Smooth muscle cell (in vitro differentiated cells): ENCODE data around the gene NUP153. TPM values are rescaled to one million over a fixed set of nuclear protein-coding genes. Genes with fewer than 3 reads are reported as not detected.
A peak's percentile ranks its signal among the peaks of the same experiment; 100 is the strongest.

Source experiments
- DNase-seq: peaks from one replicate; lab custom pipeline; 2025; ENCODE audit not compliant: unreplicated experiment; lab: John Stamatoyannopoulos, UW
- H2AFZ ChIP-seq: fragments of 200-600 bp; sonication (generic); 2 replicates; pipeline ENCODE4 v1.6.0; 2016; ENCODE audit warnings: antibody characterized with exemption, low read depth, mild to moderate bottlenecking
- H3F3A ChIP-seq: fragments of 200-600 bp; sonication (generic); 2 replicates; pipeline ENCODE4 v1.6.0; 2017; ENCODE audit warnings: antibody characterized with exemption, low read depth
- H3K27ac ChIP-seq: fragments of 200-600 bp; sonication (generic); 2 replicates; pipeline ENCODE4 v1.5.1; 2016; ENCODE audit warnings: low read depth, mild to moderate bottlenecking
- H3K27me3 ChIP-seq: fragments of 200-600 bp; sonication (generic); 2 replicates; pipeline ENCODE4 v1.6.1; 2016; ENCODE audit warnings: low read depth, mild to moderate bottlenecking
- H3K36me3 ChIP-seq: fragments of 200-600 bp; sonication (generic); 2 replicates; pipeline ENCODE4 v1.5.1; 2016; ENCODE audit warnings: low read depth
- H3K4me1 ChIP-seq: fragments of 200-600 bp; sonication (generic); 2 replicates; pipeline ENCODE4 v1.5.1; 2016; ENCODE audit warnings: low read depth
- H3K4me2 ChIP-seq: fragments of 200-600 bp; sonication (generic); 2 replicates; pipeline ENCODE4 v1.6.0; 2016; ENCODE audit warnings: mild to moderate bottlenecking
- H3K4me3 ChIP-seq: fragments of 200-600 bp; sonication (generic); 2 replicates; pipeline ENCODE4 v1.5.1; 2016; ENCODE audit warnings: mild to moderate bottlenecking
- H3K79me2 ChIP-seq: fragments of 200-600 bp; sonication (generic); 2 replicates; pipeline ENCODE4 v1.6.0; 2016; ENCODE audit warnings: low read depth, mild to moderate bottlenecking
- H3K9ac ChIP-seq: fragments of 200-600 bp; sonication (generic); 2 replicates; pipeline ENCODE4 v1.6.0; 2016; ENCODE audit warnings: low read depth
- H3K9me3 ChIP-seq: fragments of 200-600 bp; sonication (generic); replicated peaks from 2 replicates; pipeline ENCODE4 v1.5.1; 2016; ENCODE audit warnings: low read depth
- H4K20me1 ChIP-seq: fragments of 200-600 bp; sonication (generic); 2 replicates; pipeline ENCODE4 v1.6.0; 2016; ENCODE audit warnings: low read depth
- CTCF ChIP-seq: fragments of 200-600 bp; sonication (generic); IDR thresholded peaks from 2 replicates; pipeline ENCODE4 v1.5.1; 2017; ENCODE audit warnings: borderline replicate concordance, mild to moderate bottlenecking, antibody characterized with exemption; ENCODE audit not compliant: insufficient read depth, poor library complexity, severe bottlenecking
- WGBS: methylation state at CpG from one replicate; pipeline ENCODE4 v1.1.7; 2016; ENCODE audit warnings: low lambda C conversion rate; 5-methylcytosine and 5-hydroxymethylcytosine counted together
- polyA plus RNA-seq: library from polyadenylated mRNA; unstranded; fragments of >200 nt; fragmentation: Nextera tagmentation; extraction: Ambion mirVana; gene quantifications from 2 replicates; pipeline ENCODE4 v1.2.1, GENCODE V29; 2016
- total RNA-seq: library from RNA; depleted of rRNA; stranded (reverse); fragments of >200 nt; gene quantifications from 2 replicates; pipeline ENCODE4 v1.2.3, GENCODE V29; 2014

NUP153 gene
- total and polyA plus RNA-seq, 2 experiments from 2014 or later: 9.7 to 39.4 TPM

- H3K9me3 ChIP-seq: no peaks in the 10 kb centered on the region
- no peaks in the 10 kb centered on the region for H3K36me3 ChIP-seq
- no peaks in the 10 kb centered on the region for H4K20me1 ChIP-seq
- no peak for DNase-seq
- no peak overlapping the region for H2AFZ ChIP-seq
- peak overlapping the region; percentile 67 for H3K4me2 ChIP-seq
- no peak overlapping the region for H3K9ac ChIP-seq
- no peaks in the 10 kb centered on the region for H3K4me1 ChIP-seq
- H3K79me2 ChIP-seq: no peaks in the 10 kb centered on the region
- peak overlapping the region; percentile 74 for H3K27ac ChIP-seq
- no peak for TF ChIP-seq CTCF
- peaks cover 14% of the 10 kb centered on the region for H3F3A ChIP-seq
- H3K4me3 ChIP-seq: no peak overlapping the region
- no peaks in the 10 kb centered on the region for H3K27me3 ChIP-seq
Observed at GRCh38 chr6:17714177-17714576, 7.5 kb upstream of the NUP153 start.

DNA sequence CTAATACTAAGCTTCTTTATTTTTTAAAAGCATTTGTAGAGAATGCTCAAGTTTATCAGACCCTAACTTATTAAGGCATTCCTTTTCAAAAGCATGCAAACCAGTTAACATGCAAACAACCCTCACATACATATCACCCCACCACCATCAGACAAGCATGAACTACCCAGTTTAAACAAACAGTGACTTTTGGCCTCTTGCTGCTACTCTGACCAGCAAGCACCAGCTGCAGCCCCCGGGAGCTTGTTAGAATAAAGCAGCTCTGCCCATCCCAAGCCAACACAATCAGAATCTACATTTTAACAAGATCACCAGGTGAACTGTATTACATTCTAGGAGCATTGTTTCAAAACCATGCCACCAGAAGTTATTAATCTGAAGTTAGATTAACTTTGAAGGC, 5.9 kb upstream of the NUP153 start:
- no peak overlapping the region for H2AFZ ChIP-seq
- H3K4me3 ChIP-seq: no peak overlapping the region
- no peaks in the 10 kb centered on the region for H3K4me1 ChIP-seq
- H3K79me2 ChIP-seq: no peaks in the 10 kb centered on the region
- no peaks in the 10 kb centered on the region for H3K27me3 ChIP-seq
- no peak for DNase-seq
- peaks cover 14% of the 10 kb centered on the region for H3F3A ChIP-seq
- no peaks in the 10 kb centered on the region for H4K20me1 ChIP-seq
- H3K9me3 ChIP-seq: no peaks in the 10 kb centered on the region
- H3K27ac ChIP-seq: no peak overlapping the region
- WGBS: 71% methylated on average over 1 of the region's 1 CpG
- no peak for TF ChIP-seq CTCF
- H3K9ac ChIP-seq: no peak overlapping the region
- no peaks in the 10 kb centered on the region for H3K36me3 ChIP-seq
- no peak overlapping the region for H3K4me2 ChIP-seq

- no peak overlapping the region for H3K4me2 ChIP-seq
- WGBS: 84% methylated on average over 3 of the region's 3 CpGs
Observed at GRCh38 chr6:17710331-17710730, 3.6 kb upstream of the NUP153 start.

More at GRCh38 chr6:17710331-17710730, 3.6 kb upstream of the NUP153 start:
- H3K27ac ChIP-seq: no peak overlapping the region
- H3K79me2 ChIP-seq: peaks cover 4% of the 10 kb centered on the region
- no peak for TF ChIP-seq CTCF
- H3K36me3 ChIP-seq: no peaks in the 10 kb centered on the region
- peaks cover 10% of the 10 kb centered on the region for H3F3A ChIP-seq
- no peak overlapping the region for H2AFZ ChIP-seq
- no peak for DNase-seq
- H4K20me1 ChIP-seq: peaks cover 2% of the 10 kb centered on the region
- no peak overlapping the region for H3K9ac ChIP-seq
- no peaks in the 10 kb centered on the region for H3K9me3 ChIP-seq
- H3K27me3 ChIP-seq: no peaks in the 10 kb centered on the region
- no peak overlapping the region for H3K4me3 ChIP-seq
- H3K4me1 ChIP-seq: no peaks in the 10 kb centered on the region
